Neural progenitor cell (in vitro differentiated cells): ENCODE results near the gene COL4A5. TPM values are rescaled to one million over a fixed set of nuclear protein-coding genes. Genes with fewer than 3 reads are reported as not detected.
"Not testable (repeated sequence)": the region's sequence is repeated elsewhere in the genome, so short reads cannot be mapped to it uniquely, and the experiment has no call there.

Source experiments
- DNase-seq: peaks from one replicate; pipeline ENCODE4 v3.0.0-alpha.2; 2016; ENCODE audit warnings: low spot score
- H2AFZ ChIP-seq: fragments of 200-600 bp; sonication (generic); replicated peaks from 2 replicates; pipeline ENCODE4 v1.6.1; 2016; ENCODE audit warnings: antibody characterized with exemption
- H3F3A ChIP-seq: fragments of 200-600 bp; sonication (generic); 2 replicates; pipeline ENCODE4 v1.6.1; 2016; ENCODE audit warnings: antibody characterized with exemption, low read depth
- H3K27ac ChIP-seq: fragments of 200-600 bp; sonication (generic); 2 replicates; pipeline ENCODE4 v1.5.1; 2016; ENCODE audit warnings: mild to moderate bottlenecking
- H3K27me3 ChIP-seq: fragments of 200-600 bp; sonication (generic); 2 replicates; pipeline ENCODE4 v1.6.1; 2016; ENCODE audit warnings: mild to moderate bottlenecking, moderate library complexity
- H3K36me3 ChIP-seq: fragments of 200-600 bp; sonication (generic); 2 replicates; pipeline ENCODE4 v1.5.1; 2016
- H3K4me1 ChIP-seq: fragments of 200-600 bp; sonication (generic); 2 replicates; pipeline ENCODE4 v1.6.1; 2016; ENCODE audit warnings: mixed run types
- H3K4me2 ChIP-seq: fragments of 200-600 bp; sonication (generic); 2 replicates; pipeline ENCODE4 v1.6.1; 2016
- H3K4me3 ChIP-seq: fragments of 200-600 bp; sonication (generic); 2 replicates; pipeline ENCODE4 v1.5.1; 2016
- H3K79me2 ChIP-seq: fragments of 200-600 bp; sonication (generic); 2 replicates; pipeline ENCODE4 v1.6.1; 2016; ENCODE audit warnings: low read depth
- H3K9ac ChIP-seq: fragments of 200-600 bp; sonication (generic); 2 replicates; pipeline ENCODE4 v1.6.1; 2016
- H3K9me3 ChIP-seq: fragments of 200-600 bp; sonication (generic); 2 replicates; pipeline ENCODE4 v1.5.1; 2016; ENCODE audit warnings: low read depth
- H4K20me1 ChIP-seq: fragments of 200-600 bp; sonication (generic); 2 replicates; pipeline ENCODE4 v1.6.1; 2016; ENCODE audit warnings: low read depth
- H3K27ac Mint-ChIP-seq: 3 replicates; pipeline ENCODE4 v1.8.0; 2021; ENCODE audit warnings: mixed read lengths
- H3K27me3 Mint-ChIP-seq: 2 replicates; pipeline ENCODE4 v1.8.0; 2022; ENCODE audit warnings: low read depth, mild to moderate bottlenecking, inconsistent platforms, moderate library complexity, mixed read lengths; ENCODE audit not compliant: insufficient read depth
- H3K36me3 Mint-ChIP-seq: 3 replicates; pipeline ENCODE4 v1.8.0; 2021; ENCODE audit warnings: mixed read lengths
- H3K4me1 Mint-ChIP-seq: 3 replicates; pipeline ENCODE4 v1.8.0; 2021; ENCODE audit warnings: mixed read lengths
- H3K4me3 Mint-ChIP-seq: 3 replicates; pipeline ENCODE4 v1.8.0; 2021; ENCODE audit warnings: mild to moderate bottlenecking, moderate library complexity, mixed read lengths
- H3K9me3 Mint-ChIP-seq: 3 replicates; pipeline ENCODE4 v1.8.0; 2020; ENCODE audit warnings: mixed read lengths
- CTCF ChIP-seq: fragments of 200-600 bp; sonication (generic); IDR thresholded peaks from 2 replicates; pipeline ENCODE4 v1.5.1; 2017; ENCODE audit warnings: antibody characterized with exemption, mild to moderate bottlenecking
- EZH2 ChIP-seq: fragments of 200-600 bp; sonication (generic); IDR thresholded peaks from 2 replicates; pipeline ENCODE4 v1.6.1; 2017; ENCODE audit warnings: antibody characterized with exemption, mild to moderate bottlenecking, moderate library complexity
- EZH2phosphoT487 ChIP-seq: fragments of 200-600 bp; sonication (generic); IDR thresholded peaks from 2 replicates; pipeline ENCODE4 v1.6.1; 2017; ENCODE audit warnings: antibody characterized with exemption
- total RNA-seq: library from RNA; depleted of rRNA; stranded (reverse); fragments of >200 nt; gene quantifications from 2 replicates; pipeline ENCODE4 v1.2.3, GENCODE V29; 2015; ENCODE audit warnings: low replicate concordance

The COL4A5 gene
- total RNA-seq, 1 donor from 2014 or later: 115 TPM

- H3K4me3 ChIP-seq: no peak overlapping the region
- no peaks in the 10 kb centered on the region for H3F3A ChIP-seq
- no peaks in the 10 kb centered on the region for H3K9me3 ChIP-seq
- Mint-ChIP-seq H3K36me3 (peaks cover 69% of the 10 kb centered on the region), H3K4me1 (no peaks in the 10 kb centered on the region), H3K27me3 (no peaks in the 10 kb centered on the region), H3K27ac (no peak overlapping the region), H3K4me3 (no peak overlapping the region), H3K9me3 (peaks cover 74% of the 10 kb centered on the region)
- no peak overlapping the region for H3K27ac ChIP-seq
- no peaks in the 10 kb centered on the region for H3K4me1 ChIP-seq
- no peaks in the 10 kb centered on the region for H4K20me1 ChIP-seq
- no peak overlapping the region for H2AFZ ChIP-seq
- H3K9ac ChIP-seq: no peak overlapping the region
- H3K4me2 ChIP-seq: no peak overlapping the region
- H3K27me3 ChIP-seq: no peaks in the 10 kb centered on the region
- no peak for TF ChIP-seq EZH2
- TF ChIP-seq CTCF: no peak
- TF ChIP-seq EZH2phosphoT487: no peak
- peaks cover 81% of the 10 kb centered on the region for H3K79me2 ChIP-seq
- no peaks in the 10 kb centered on the region for H3K36me3 ChIP-seq
- DNase-seq: no peak
Observed at GRCh38 chrX:108468486-108468885, 28.8 kb downstream of the COL4A5 start.

GRCh38 chrX:108473979-108474378 is 34.3 kb downstream of the COL4A5 start:
- no peaks in the 10 kb centered on the region for H3K4me1 Mint-ChIP-seq
- H3K27ac Mint-ChIP-seq: no peak overlapping the region
- H3K4me3 Mint-ChIP-seq: no peak overlapping the region
- peaks cover 73% of the 10 kb centered on the region for H3K36me3 Mint-ChIP-seq
- Histone ChIP-seq H3K27ac (no peak overlapping the region), H3F3A (no peaks in the 10 kb centered on the region), H3K36me3 (no peaks in the 10 kb centered on the region), H3K4me2 (no peak overlapping the region), H3K4me3 (no peak overlapping the region), H4K20me1 (no peaks in the 10 kb centered on the region), H3K79me2 (peaks cover 51% of the 10 kb centered on the region), H2AFZ (no peak overlapping the region), H3K27me3 (no peaks in the 10 kb centered on the region), H3K9me3 (peaks cover 3% of the 10 kb centered on the region), H3K4me1 (no peaks in the 10 kb centered on the region), H3K9ac (no peak overlapping the region)
- H3K27me3 Mint-ChIP-seq: peaks cover 2% of the 10 kb centered on the region
- no peak for DNase-seq
- H3K9me3 Mint-ChIP-seq: peaks cover 83% of the 10 kb centered on the region
- TF ChIP-seq CTCF: no peak
- no peak for TF ChIP-seq EZH2phosphoT487
- TF ChIP-seq EZH2: no peak

GRCh38 chrX:108481528-108481927 is 41.9 kb downstream of the COL4A5 start:
- not testable (repeated sequence) for H3F3A ChIP-seq, H3K27ac Mint-ChIP-seq, H4K20me1 ChIP-seq, H3K4me3 ChIP-seq, H3K4me1 ChIP-seq, H3K27me3 ChIP-seq, H3K4me1 Mint-ChIP-seq, H2AFZ ChIP-seq, H3K27ac ChIP-seq, H3K4me2 ChIP-seq, H3K36me3 ChIP-seq, H3K79me2 ChIP-seq, DNase-seq, H3K9me3 ChIP-seq, H3K4me3 Mint-ChIP-seq, H3K27me3 Mint-ChIP-seq, H3K9ac ChIP-seq
- H3K9me3 Mint-ChIP-seq: peaks cover 85% of the 10 kb centered on the region
- peaks cover 83% of the 10 kb centered on the region for H3K36me3 Mint-ChIP-seq

GRCh38 chrX:108484251-108484650 is 44.6 kb downstream of the COL4A5 start:
- peaks cover 3% of the 10 kb centered on the region for H3K79me2 ChIP-seq
- peaks cover 78% of the 10 kb centered on the region for H3K36me3 Mint-ChIP-seq
- peaks cover 2% of the 10 kb centered on the region for H3K27me3 Mint-ChIP-seq
- TF ChIP-seq EZH2: no peak
- TF ChIP-seq CTCF: no peak
- TF ChIP-seq EZH2phosphoT487: no peak
- peaks cover 72% of the 10 kb centered on the region for H3K9me3 Mint-ChIP-seq
- H3K4me3 ChIP-seq: no peak overlapping the region
- H4K20me1 ChIP-seq: no peaks in the 10 kb centered on the region
- H3K4me2 ChIP-seq: no peak overlapping the region
- no peak overlapping the region for H3K27ac ChIP-seq
- no peak overlapping the region for H3K4me3 Mint-ChIP-seq
- no peaks in the 10 kb centered on the region for H3K4me1 Mint-ChIP-seq
- no peaks in the 10 kb centered on the region for H3F3A ChIP-seq
- no peak overlapping the region for H3K27ac Mint-ChIP-seq
- H3K27me3 ChIP-seq: no peaks in the 10 kb centered on the region
- no peaks in the 10 kb centered on the region for H3K36me3 ChIP-seq
- no peaks in the 10 kb centered on the region for H3K9me3 ChIP-seq
- no peak overlapping the region for H3K9ac ChIP-seq
- DNase-seq: no peak
- no peak overlapping the region for H2AFZ ChIP-seq
- H3K4me1 ChIP-seq: no peaks in the 10 kb centered on the region
